Cardiac fibroblast (primary cell): ENCODE measurements around the gene NAIF1.
A peak's percentile ranks its signal among the peaks of the same experiment; 100 is the strongest.

Source experiments
- DNase-seq, 2 donors: peaks; one replicate each; pipeline versions ENCODE4 v3.0.0 to v3.0.0-alpha.2; 2010; ENCODE audit warnings: low read depth in 2 of 2
- H3K4me3 ChIP-seq, 2 donors: replicated peaks in 1 of 2; 1 replicate in 1 of 2; 2 replicates in 1 of 2; pipeline ENCODE4 v1.5.1; 2011; ENCODE audit warnings: low read depth in 2 of 2, low read length in 2 of 2, mild to moderate bottlenecking in 2 of 2, moderate library complexity in 1 of 2
- TF ChIP-seq, protein P1 (sequence below): IDR thresholded peaks from one replicate; pipeline ENCODE4 v1.5.1; 2011; ENCODE audit warnings: low read depth, mild to moderate bottlenecking, low read length, inconsistent platforms

NAIF1 gene

DNA sequence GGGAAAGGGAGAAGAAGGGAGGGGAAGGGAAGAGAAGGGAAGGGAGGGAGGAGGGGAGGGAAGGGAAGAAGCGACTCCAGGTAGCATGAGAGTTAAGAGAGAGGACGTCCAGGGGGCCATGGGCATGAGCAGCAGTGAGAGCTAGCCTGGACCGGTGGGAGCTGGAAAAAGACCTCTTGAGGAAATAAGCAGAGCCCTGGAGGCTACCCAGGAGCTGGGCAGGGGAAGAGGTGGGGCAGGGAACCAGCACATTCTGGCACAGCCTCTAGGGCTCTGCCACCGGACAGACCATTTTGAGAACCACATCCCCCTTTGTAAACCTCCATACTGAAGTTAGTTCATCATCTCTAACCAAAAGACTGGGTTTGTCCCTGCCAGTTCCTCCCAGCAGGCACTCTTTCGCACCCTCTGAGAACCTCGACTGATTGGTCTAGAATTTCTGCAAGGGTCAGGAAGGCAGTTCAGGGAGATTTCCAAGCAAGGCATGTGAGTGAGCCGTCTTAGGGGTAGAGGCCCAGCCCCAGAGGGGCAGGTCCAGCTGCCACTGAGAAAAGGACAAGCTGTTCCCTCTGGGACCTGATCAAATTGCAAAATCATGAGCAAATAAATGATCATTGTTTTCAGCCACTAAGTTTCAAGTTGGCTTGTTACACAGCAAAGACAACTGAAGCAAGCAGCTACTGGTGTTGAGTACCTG, 11.6 kb downstream of the NAIF1 start:
- DNase-seq: peak; percentile 41 to 71
- TF ChIP-seq, protein P1, sequence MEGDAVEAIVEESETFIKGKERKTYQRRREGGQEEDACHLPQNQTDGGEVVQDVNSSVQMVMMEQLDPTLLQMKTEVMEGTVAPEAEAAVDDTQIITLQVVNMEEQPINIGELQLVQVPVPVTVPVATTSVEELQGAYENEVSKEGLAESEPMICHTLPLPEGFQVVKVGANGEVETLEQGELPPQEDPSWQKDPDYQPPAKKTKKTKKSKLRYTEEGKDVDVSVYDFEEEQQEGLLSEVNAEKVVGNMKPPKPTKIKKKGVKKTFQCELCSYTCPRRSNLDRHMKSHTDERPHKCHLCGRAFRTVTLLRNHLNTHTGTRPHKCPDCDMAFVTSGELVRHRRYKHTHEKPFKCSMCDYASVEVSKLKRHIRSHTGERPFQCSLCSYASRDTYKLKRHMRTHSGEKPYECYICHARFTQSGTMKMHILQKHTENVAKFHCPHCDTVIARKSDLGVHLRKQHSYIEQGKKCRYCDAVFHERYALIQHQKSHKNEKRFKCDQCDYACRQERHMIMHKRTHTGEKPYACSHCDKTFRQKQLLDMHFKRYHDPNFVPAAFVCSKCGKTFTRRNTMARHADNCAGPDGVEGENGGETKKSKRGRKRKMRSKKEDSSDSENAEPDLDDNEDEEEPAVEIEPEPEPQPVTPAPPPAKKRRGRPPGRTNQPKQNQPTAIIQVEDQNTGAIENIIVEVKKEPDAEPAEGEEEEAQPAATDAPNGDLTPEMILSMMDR: no peak
- H3K4me3 ChIP-seq: no peak overlapping the region

- no peak overlapping the region for H3K4me3 ChIP-seq
- DNase-seq: no peak
- TF ChIP-seq, protein P1: no peak
Measured at GRCh38 chr9:128054087-128054486, 13.0 kb downstream of the NAIF1 start.

DNA sequence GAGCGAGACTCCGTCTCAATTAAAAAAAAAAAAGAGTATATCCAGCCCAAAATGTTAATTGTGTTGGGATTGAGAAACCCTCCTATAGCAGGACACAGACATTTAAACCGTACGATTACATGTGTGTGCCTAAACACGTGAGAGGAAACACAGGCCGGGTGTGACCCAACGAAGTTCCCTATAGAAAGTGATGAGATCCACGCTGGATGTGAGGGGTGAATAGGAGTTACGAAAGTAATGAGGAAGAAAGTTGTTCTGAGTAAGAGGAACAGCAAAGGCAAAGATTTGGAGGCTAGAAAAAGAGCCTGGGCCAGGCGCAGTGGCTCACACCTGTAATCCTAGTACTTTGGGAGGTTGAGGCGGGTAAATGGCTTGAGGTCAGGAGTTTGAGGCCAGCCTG, 13.6 kb downstream of the NAIF1 start:
- TF ChIP-seq, protein P1: no peak
- DNase-seq: no peak
- H3K4me3 ChIP-seq: no peak overlapping the region

- TF ChIP-seq, protein P1: no peak
- no peak for DNase-seq
- H3K4me3 ChIP-seq: no peak overlapping the region
Measured at GRCh38 chr9:128051932-128052709, 15.0 kb downstream of the NAIF1 start.

DNA sequence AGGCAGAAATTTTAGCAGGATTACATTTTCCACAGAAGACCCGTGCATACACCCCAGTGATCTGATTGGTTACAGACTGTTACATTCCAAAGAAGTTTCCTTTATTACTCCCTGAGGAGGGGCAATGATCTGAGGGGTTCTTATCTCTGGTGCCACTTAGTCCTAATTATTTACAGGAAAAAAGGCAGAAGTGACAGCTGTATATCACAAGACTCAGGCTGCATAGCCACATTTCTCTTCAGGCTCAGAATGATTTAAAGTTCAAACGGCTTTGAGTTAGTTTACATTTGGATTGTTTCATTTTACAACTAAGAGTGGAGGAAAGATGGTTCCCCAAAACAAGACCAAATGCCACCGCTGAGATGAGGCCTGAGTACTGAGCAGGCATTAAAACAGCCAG, 17.3 kb downstream of the NAIF1 start:
- TF ChIP-seq, protein P1: no peak
- DNase-seq: no peak

DNA sequence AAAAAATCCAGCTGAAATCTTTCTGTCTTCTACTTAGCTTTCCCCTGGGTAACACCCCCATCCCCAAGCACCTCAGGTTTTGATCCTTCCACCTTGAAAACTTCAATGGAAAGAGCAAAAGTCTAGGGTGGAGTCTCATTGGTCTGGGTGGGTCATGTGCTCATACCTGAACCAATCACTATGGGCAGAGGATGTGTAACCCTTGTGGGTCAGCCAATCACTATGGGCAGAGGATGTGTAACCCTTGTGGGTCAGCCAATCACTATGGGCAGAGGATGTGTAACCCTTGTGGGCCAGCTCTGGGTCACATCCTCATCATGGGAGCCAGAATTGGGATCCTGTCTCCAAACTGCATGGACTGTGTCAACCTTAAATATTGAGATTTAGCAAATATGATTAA, 18.5 kb downstream of the NAIF1 start:
- TF ChIP-seq, protein P1: no peak

More for the DNA sequence above, 17.3 kb downstream of the NAIF1 start:
- no peak overlapping the region for H3K4me3 ChIP-seq

More for the DNA sequence above, 18.5 kb downstream of the NAIF1 start:
- H3K4me3 ChIP-seq: no peak overlapping the region
- no peak for DNase-seq
